SK-N-SH (cell line): ENCODE results near the gene SLBP.

Experiments used
- EP300 ChIP-seq, 2 experiments: IDR thresholded peaks; 2 replicates each; pipeline versions ENCODE4 v1.4.0 to v1.6.1; 2012; ENCODE audit warnings: borderline replicate concordance in 1 of 2, low read depth in 1 of 2, low read length in 1 of 2
- EZH2phosphoT487 ChIP-seq: fragments of 200-600 bp; sonication (generic); IDR thresholded peaks from 2 replicates; pipeline ENCODE4 v1.6.1; 2017; ENCODE audit warnings: low read depth, mixed run types, mild to moderate bottlenecking, antibody characterized with exemption, moderate library complexity, borderline replicate concordance
- FOSL2 ChIP-seq: IDR thresholded peaks from 2 replicates; pipeline ENCODE4 v1.4.0; 2012; ENCODE audit warnings: low read depth, mild to moderate bottlenecking, moderate library complexity, borderline replicate concordance
- FOXM1 ChIP-seq: IDR thresholded peaks from 2 replicates; pipeline ENCODE4 v1.4.0; 2012; ENCODE audit warnings: low read depth, mild to moderate bottlenecking
- GABPA ChIP-seq: IDR thresholded peaks from 2 replicates; pipeline ENCODE4 v1.4.0; 2012; ENCODE audit warnings: low read depth, mild to moderate bottlenecking
- JUND ChIP-seq: IDR thresholded peaks from 2 replicates; pipeline ENCODE4 v1.4.0; 2012
- MEF2A ChIP-seq: IDR thresholded peaks from 2 replicates; pipeline ENCODE4 v1.4.0; 2012; ENCODE audit warnings: low read depth, borderline replicate concordance
- POLR2AphosphoS5 ChIP-seq: IDR thresholded peaks from 2 replicates; pipeline ENCODE4 v1.6.1; 2012; ENCODE audit warnings: low read depth, low read length
- YY1 ChIP-seq: IDR thresholded peaks from 2 replicates; pipeline ENCODE4 v1.4.0; 2012; ENCODE audit warnings: low read depth, mild to moderate bottlenecking
- TF ChIP-seq, protein P1 (sequence below): fragments of 200-600 bp; sonication (generic); IDR thresholded peaks from 2 replicates; pipeline ENCODE4 v1.6.1; 2017; ENCODE audit warnings: antibody characterized with exemption, mild to moderate bottlenecking, moderate library complexity
- TF ChIP-seq, protein P2 (sequence below): IDR thresholded peaks from 2 replicates; pipeline ENCODE4 v1.4.0; 2012; ENCODE audit warnings: low read depth
- TF ChIP-seq, protein P3 (sequence below): IDR thresholded peaks from 2 replicates; pipeline ENCODE4 v1.4.0; 2012; ENCODE audit warnings: low read depth, borderline replicate concordance

DNA sequence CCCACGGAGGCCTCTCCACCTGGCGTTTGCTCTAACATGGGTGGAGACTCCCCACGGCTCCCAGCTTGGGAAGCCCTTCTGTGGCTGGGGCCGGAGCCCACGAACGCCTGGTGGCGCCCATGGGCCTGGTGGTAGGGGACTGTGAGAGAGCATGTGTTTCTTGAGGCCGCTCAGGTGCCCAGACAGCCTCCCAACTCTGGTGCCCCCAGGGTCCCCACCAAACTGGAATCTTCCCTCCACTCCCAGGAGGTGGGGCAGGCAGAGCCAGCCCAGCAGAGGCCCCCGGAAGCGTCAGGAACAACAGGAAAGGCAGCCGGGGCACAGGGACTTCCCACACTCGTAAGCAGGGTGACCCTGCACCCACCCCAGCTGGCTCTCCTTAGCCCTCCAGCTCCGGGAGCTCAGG lies 47.7 kb upstream of the SLBP start:
- no peak for TF ChIP-seq FOXM1
- TF ChIP-seq YY1, result no peak
- TF ChIP-seq, protein P1, sequence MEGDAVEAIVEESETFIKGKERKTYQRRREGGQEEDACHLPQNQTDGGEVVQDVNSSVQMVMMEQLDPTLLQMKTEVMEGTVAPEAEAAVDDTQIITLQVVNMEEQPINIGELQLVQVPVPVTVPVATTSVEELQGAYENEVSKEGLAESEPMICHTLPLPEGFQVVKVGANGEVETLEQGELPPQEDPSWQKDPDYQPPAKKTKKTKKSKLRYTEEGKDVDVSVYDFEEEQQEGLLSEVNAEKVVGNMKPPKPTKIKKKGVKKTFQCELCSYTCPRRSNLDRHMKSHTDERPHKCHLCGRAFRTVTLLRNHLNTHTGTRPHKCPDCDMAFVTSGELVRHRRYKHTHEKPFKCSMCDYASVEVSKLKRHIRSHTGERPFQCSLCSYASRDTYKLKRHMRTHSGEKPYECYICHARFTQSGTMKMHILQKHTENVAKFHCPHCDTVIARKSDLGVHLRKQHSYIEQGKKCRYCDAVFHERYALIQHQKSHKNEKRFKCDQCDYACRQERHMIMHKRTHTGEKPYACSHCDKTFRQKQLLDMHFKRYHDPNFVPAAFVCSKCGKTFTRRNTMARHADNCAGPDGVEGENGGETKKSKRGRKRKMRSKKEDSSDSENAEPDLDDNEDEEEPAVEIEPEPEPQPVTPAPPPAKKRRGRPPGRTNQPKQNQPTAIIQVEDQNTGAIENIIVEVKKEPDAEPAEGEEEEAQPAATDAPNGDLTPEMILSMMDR, result no peak
- TF ChIP-seq, protein P2, sequence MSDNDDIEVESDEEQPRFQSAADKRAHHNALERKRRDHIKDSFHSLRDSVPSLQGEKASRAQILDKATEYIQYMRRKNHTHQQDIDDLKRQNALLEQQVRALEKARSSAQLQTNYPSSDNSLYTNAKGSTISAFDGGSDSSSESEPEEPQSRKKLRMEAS, result no peak
- TF ChIP-seq, protein P3, sequence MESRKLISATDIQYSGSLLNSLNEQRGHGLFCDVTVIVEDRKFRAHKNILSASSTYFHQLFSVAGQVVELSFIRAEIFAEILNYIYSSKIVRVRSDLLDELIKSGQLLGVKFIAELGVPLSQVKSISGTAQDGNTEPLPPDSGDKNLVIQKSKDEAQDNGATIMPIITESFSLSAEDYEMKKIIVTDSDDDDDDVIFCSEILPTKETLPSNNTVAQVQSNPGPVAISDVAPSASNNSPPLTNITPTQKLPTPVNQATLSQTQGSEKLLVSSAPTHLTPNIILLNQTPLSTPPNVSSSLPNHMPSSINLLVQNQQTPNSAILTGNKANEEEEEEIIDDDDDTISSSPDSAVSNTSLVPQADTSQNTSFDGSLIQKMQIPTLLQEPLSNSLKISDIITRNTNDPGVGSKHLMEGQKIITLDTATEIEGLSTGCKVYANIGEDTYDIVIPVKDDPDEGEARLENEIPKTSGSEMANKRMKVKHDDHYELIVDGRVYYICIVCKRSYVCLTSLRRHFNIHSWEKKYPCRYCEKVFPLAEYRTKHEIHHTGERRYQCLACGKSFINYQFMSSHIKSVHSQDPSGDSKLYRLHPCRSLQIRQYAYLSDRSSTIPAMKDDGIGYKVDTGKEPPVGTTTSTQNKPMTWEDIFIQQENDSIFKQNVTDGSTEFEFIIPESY, result no peak
- TF ChIP-seq EZH2phosphoT487, result no peak
- no peak for TF ChIP-seq MEF2A
- TF ChIP-seq GABPA, result no peak
- TF ChIP-seq FOSL2, result no peak
- TF ChIP-seq JUND, result no peak
- TF ChIP-seq EP300 (IDR thresholded peaks at IDR 0.05; ENCODE audit: borderline replicate concordance in 1 of 2, low read depth in 1 of 2, low read length in 1 of 2), result no peak
- no peak for TF ChIP-seq POLR2AphosphoS5
